Endodermal cell (in vitro differentiated cells): Measurements from ENCODE around the gene PPP2R3A. TPM values are rescaled to one million over a fixed set of nuclear protein-coding genes. Genes with fewer than 3 reads are reported as not detected.

Experiments used
- DNase-seq: peaks from one replicate; pipeline ENCODE4 v3.0.0-alpha.2; 2017
- H3K27ac ChIP-seq: 2 replicates; pipeline ENCODE4 v1.5.1; 2013; ENCODE audit warnings: mild to moderate bottlenecking, low read depth, low read length, moderate library complexity
- H3K27me3 ChIP-seq: 2 replicates; pipeline ENCODE4 v1.6.1; 2013; ENCODE audit warnings: mild to moderate bottlenecking, low read length, moderate library complexity; ENCODE audit not compliant: insufficient read depth, control insufficient read depth, poor library complexity, severe bottlenecking
- H3K36me3 ChIP-seq: 2 replicates; pipeline ENCODE4 v1.7.0; 2013; ENCODE audit warnings: mild to moderate bottlenecking, low read length, moderate library complexity; ENCODE audit not compliant: control insufficient read depth, insufficient read depth
- H3K4me1 ChIP-seq: one replicate; pipeline ENCODE4 v1.7.0; 2013; ENCODE audit warnings: low read length; ENCODE audit not compliant: control insufficient read depth, insufficient read depth
- H3K4me3 ChIP-seq: 2 replicates; pipeline ENCODE4 v1.5.1; 2013; ENCODE audit warnings: mild to moderate bottlenecking, low read length, moderate library complexity
- H3K9ac ChIP-seq: 2 replicates; pipeline ENCODE4 v1.6.1; 2013; ENCODE audit warnings: mild to moderate bottlenecking, low read length, moderate library complexity; ENCODE audit not compliant: poor library complexity, severe bottlenecking; ENCODE audit errors: extremely low read depth
- H3K9me3 ChIP-seq: 2 replicates; pipeline ENCODE4 v1.6.1; 2013; ENCODE audit warnings: mild to moderate bottlenecking, low read length, moderate library complexity; ENCODE audit not compliant: control insufficient read depth
- H3K27ac Mint-ChIP-seq: 2 replicates; pipeline ENCODE4 v1.8.0; 2020; ENCODE audit warnings: mixed read lengths
- H3K27me3 Mint-ChIP-seq: 2 replicates; pipeline ENCODE4 v1.8.0; 2021; ENCODE audit warnings: mild to moderate bottlenecking, mixed read lengths; ENCODE audit not compliant: insufficient read depth
- H3K36me3 Mint-ChIP-seq: 2 replicates; pipeline ENCODE4 v1.8.0; 2020; ENCODE audit warnings: low read depth, mixed read lengths
- H3K4me1 Mint-ChIP-seq: 2 replicates; pipeline ENCODE4 v1.8.0; 2020; ENCODE audit warnings: mixed read lengths
- H3K4me3 Mint-ChIP-seq: 2 replicates; pipeline ENCODE4 v1.8.0; 2020; ENCODE audit warnings: mild to moderate bottlenecking, moderate library complexity, mixed read lengths
- H3K9me3 Mint-ChIP-seq: 2 replicates; pipeline ENCODE4 v1.8.0; 2020; ENCODE audit warnings: mild to moderate bottlenecking, mixed read lengths
- WGBS, 2 experiments: methylation state at CpG; one replicate each; pipeline versions ENCODE4 v1.1.5 to v1.1.7; 2013; ENCODE audit warnings: missing lambda C conversion rate in 2 of 2, mixed read lengths in 1 of 2; ENCODE audit not compliant: insufficient coverage in 1 of 2, insufficient read length in 1 of 2; 5-methylcytosine and 5-hydroxymethylcytosine counted together
- total RNA-seq, 2 donors: library from RNA; stranded (reverse); fragmentation: NEBNext Ultra II Directional in 1 of 2; extraction: Animal tissue kit (Norgen Biotek cat#: 25700) in 1 of 2; gene quantifications; 2 replicates in 1 of 2; 3 replicates in 1 of 2; pipeline ENCODE4 v1.2.1, GENCODE V29; 2021
- TF ChIP-seq, protein P1 (sequence below): fragments of 200-600 bp; sonication (generic); conservative IDR thresholded peaks from 2 replicates; pipeline ENCODE4 v1.5.0; 2021; ENCODE audit warnings: antibody characterized with exemption, mild to moderate bottlenecking

The PPP2R3A gene
- total RNA-seq, 2 donors from 2014 or later: 12.5 to 16.5 TPM

DNA sequence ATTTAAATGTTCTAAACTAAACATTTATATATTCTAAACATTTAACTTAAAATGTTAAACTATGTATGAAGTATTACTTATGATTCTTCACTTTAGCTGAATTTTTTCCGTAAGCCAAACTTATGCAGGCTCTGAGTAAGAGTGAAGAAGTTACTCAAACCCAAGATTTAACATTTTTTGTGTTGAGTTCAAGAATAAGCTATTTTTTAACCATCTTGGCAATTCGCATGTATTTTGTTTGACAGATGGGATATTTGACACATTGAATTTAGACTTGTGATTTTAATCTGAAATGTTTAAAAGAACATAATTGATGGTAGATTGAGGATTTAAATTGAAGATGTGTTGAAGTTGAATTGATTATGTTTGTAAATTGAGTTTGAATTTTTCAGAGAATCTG, 14.6 kb upstream of the PPP2R3A start:
- no peaks in the 10 kb centered on the region for H3K27me3 Mint-ChIP-seq
- peaks cover 15% of the 10 kb centered on the region for H3K9me3 Mint-ChIP-seq
- Histone ChIP-seq H3K27ac (no peak overlapping the region), H3K27me3 (no peaks in the 10 kb centered on the region), H3K4me1 (no peaks in the 10 kb centered on the region), H3K9me3 (peaks cover 7% of the 10 kb centered on the region), H3K4me3 (no peak overlapping the region), H3K9ac (no peak overlapping the region), H3K36me3 (no peaks in the 10 kb centered on the region)
- DNase-seq: no peak
- peaks cover 2% of the 10 kb centered on the region for H3K36me3 Mint-ChIP-seq
- no peaks in the 10 kb centered on the region for H3K4me1 Mint-ChIP-seq
- no peak overlapping the region for H3K4me3 Mint-ChIP-seq
- TF ChIP-seq, protein P1, sequence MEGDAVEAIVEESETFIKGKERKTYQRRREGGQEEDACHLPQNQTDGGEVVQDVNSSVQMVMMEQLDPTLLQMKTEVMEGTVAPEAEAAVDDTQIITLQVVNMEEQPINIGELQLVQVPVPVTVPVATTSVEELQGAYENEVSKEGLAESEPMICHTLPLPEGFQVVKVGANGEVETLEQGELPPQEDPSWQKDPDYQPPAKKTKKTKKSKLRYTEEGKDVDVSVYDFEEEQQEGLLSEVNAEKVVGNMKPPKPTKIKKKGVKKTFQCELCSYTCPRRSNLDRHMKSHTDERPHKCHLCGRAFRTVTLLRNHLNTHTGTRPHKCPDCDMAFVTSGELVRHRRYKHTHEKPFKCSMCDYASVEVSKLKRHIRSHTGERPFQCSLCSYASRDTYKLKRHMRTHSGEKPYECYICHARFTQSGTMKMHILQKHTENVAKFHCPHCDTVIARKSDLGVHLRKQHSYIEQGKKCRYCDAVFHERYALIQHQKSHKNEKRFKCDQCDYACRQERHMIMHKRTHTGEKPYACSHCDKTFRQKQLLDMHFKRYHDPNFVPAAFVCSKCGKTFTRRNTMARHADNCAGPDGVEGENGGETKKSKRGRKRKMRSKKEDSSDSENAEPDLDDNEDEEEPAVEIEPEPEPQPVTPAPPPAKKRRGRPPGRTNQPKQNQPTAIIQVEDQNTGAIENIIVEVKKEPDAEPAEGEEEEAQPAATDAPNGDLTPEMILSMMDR: no peak
- no peak overlapping the region for H3K27ac Mint-ChIP-seq
- WGBS, 2 experiments: 93 to 94% methylated on average over 2 of the region's 2 CpGs

DNA sequence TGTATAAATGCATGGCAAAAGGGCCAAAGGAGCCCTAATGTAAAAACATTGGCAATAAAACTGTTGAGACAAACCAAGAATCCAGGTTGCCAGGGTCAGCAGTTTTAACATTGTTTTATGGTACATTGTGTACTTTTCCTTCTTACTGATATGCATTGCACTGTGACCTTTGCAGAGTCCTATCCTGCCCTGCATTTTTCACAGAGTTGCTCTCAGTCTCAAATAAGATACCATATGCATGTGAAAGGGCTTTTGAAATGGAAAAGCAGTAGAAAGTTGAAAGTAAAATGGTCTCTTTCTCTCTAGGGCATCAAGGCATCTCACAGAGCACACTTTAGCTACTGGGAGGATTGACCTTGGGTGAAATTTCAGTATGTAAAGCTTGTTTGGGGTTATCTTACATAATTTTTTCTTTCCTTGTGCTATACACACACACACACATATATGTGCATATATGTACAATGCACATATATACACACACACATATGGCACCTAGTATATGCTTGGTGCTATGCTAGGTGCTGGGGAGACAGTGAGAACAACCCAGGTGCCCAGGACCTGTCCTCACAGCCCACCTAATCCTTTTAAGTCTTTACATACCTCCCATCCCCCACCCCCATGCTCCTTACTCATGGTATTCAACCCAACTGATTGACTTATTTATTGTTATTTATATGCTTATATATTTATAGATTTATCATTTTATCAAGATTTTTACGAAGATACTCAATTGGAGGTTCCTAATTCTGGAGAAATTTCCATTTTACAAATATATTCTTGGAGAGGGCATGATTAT, 1.2 kb upstream of the PPP2R3A start:
- no peak overlapping the region for H3K9ac ChIP-seq
- DNase-seq: no peak
- H3K27me3 Mint-ChIP-seq: no peaks in the 10 kb centered on the region
- H3K36me3 ChIP-seq: no peaks in the 10 kb centered on the region
- no peaks in the 10 kb centered on the region for H3K27me3 ChIP-seq
- H3K9me3 Mint-ChIP-seq: peaks cover 17% of the 10 kb centered on the region
- TF ChIP-seq, protein P1: no peak
- H3K36me3 Mint-ChIP-seq: peaks cover 7% of the 10 kb centered on the region
- peaks cover 18% of the 10 kb centered on the region for H3K4me1 Mint-ChIP-seq
- H3K4me3 ChIP-seq: no peak overlapping the region
- no peak overlapping the region for H3K27ac Mint-ChIP-seq
- peak overlapping the region; percentile 76 for H3K4me3 Mint-ChIP-seq
- no peak overlapping the region for H3K27ac ChIP-seq
- H3K9me3 ChIP-seq: peaks cover 15% of the 10 kb centered on the region
- H3K4me1 ChIP-seq: peaks cover 8% of the 10 kb centered on the region
- no CpG with 5 or more reads among the region's 1 CpG for WGBS, 2 experiments

DNA sequence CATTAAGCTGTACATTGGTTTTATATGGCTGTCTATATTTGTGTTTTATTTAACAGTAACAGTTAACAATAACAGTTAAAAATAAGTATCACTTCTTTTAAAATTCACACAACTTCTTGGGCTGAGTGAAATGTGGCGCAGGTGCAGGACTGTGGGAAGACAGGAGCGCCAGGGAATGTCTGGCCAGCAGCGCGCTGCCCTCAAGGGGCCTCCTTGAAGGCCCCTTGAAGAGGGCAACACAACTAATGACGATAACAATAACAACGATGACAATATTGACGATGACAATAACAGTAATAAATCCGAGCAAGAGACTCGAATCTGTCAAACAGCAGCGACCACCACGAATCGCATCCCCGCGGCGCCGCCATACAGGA, 411 bp upstream of the PPP2R3A start:
- 21 to 57% methylated on average over 1 to 16 of the region's 16 CpGs for WGBS, 2 experiments
- Histone ChIP-seq H3K9me3 (peaks cover 8% of the 10 kb centered on the region), H3K9ac (no peak overlapping the region), H3K27ac (no peak overlapping the region), H3K27me3 (no peaks in the 10 kb centered on the region), H3K4me3 (peak overlapping the region; percentile 41), H3K4me1 (peaks cover 8% of the 10 kb centered on the region), H3K36me3 (no peaks in the 10 kb centered on the region)
- Mint-ChIP-seq H3K27me3 (no peaks in the 10 kb centered on the region), H3K4me3 (peak overlapping the region; percentile 76), H3K27ac (no peak overlapping the region), H3K9me3 (peaks cover 16% of the 10 kb centered on the region), H3K36me3 (peaks cover 7% of the 10 kb centered on the region), H3K4me1 (peaks cover 18% of the 10 kb centered on the region)
- DNase-seq: no peak
- TF ChIP-seq, protein P1: no peak
